GM12874 (cell line): ENCODE data around the gene F5.
A peak's percentile ranks its signal among the peaks of the same experiment; 100 is the strongest.

Source experiments
- CTCF ChIP-seq: IDR thresholded peaks from 2 replicates; pipeline ENCODE4 v1.5.1; 2011; ENCODE audit warnings: low read depth, mild to moderate bottlenecking, control low read depth, low read length, moderate library complexity; ENCODE audit not compliant: insufficient read depth

Gene F5

GRCh38 chr1:169563019-169563615 is 23.2 kb downstream of the F5 start:
- no peak for TF ChIP-seq CTCF

- TF ChIP-seq CTCF: no peak
These were observed 24.6 kb downstream of the F5 start for GRCh38 chr1:169561692-169562091.

GRCh38 chr1:169557131-169557530 is 29.1 kb downstream of the F5 start:
- TF ChIP-seq CTCF: no peak

GRCh38 chr1:169550294-169550693 is 36.0 kb downstream of the F5 start:
- peak; percentile 42; the same call in 1 of the 2 replicates for TF ChIP-seq CTCF

GRCh38 chr1:169548282-169548681 is 38.0 kb downstream of the F5 start:
- TF ChIP-seq CTCF: no peak

- peak; percentile 69 for TF ChIP-seq CTCF
These were observed 39.9 kb downstream of the F5 start for GRCh38 chr1:169546087-169546995.

GRCh38 chr1:169545472-169545871 is 40.8 kb downstream of the F5 start:
- no peak for TF ChIP-seq CTCF
